HEK293T (cell line): Measurements from ENCODE around the gene DNAH7.

Experiments
- ARNT ChIP-seq: fragments of 450-650 bp; IDR thresholded peaks from 2 replicates; pipeline ENCODE4 v1.6.1; 2017; ENCODE audit warnings: mild to moderate bottlenecking
- FOXA1 ChIP-seq: fragments of 450-650 bp; IDR thresholded peaks from 2 replicates; pipeline ENCODE4 v1.6.1; 2016; ENCODE audit warnings: mild to moderate bottlenecking
- FOXK2 ChIP-seq: fragments of 450-650 bp; IDR thresholded peaks from 2 replicates; pipeline ENCODE4 v1.6.1; 2016; ENCODE audit warnings: mild to moderate bottlenecking
- FOXM1 ChIP-seq: fragments of 450-650 bp; IDR thresholded peaks from 2 replicates; pipeline ENCODE4 v1.6.1; 2017; ENCODE audit warnings: mild to moderate bottlenecking, borderline replicate concordance
- SP1 ChIP-seq: fragments of 450-650 bp; IDR thresholded peaks from 2 replicates; pipeline ENCODE4 v1.6.1; 2017
- SUZ12 ChIP-seq: fragments of 450-650 bp; IDR thresholded peaks from 2 replicates; pipeline ENCODE4 v1.6.1; 2016; ENCODE audit warnings: mild to moderate bottlenecking
- TARDBP ChIP-seq: fragments of 450-650 bp; IDR thresholded peaks from 2 replicates; pipeline ENCODE4 v1.6.1; 2016
- ZNF384 ChIP-seq: fragments of 450-650 bp; IDR thresholded peaks from 2 replicates; pipeline ENCODE4 v1.6.1; 2016

- TF ChIP-seq FOXA1 (no peak), SP1 (no peak), FOXK2 (no peak), ARNT (no peak), ZNF384 (no peak), SUZ12 (no peak), FOXM1 (no peak), TARDBP (no peak)
These were observed 22.3 kb downstream of the DNAH7 start for GRCh38 chr2:196046123-196046917.
